Measurements from ENCODE around the gene CHDH.

CHDH gene, protein sequence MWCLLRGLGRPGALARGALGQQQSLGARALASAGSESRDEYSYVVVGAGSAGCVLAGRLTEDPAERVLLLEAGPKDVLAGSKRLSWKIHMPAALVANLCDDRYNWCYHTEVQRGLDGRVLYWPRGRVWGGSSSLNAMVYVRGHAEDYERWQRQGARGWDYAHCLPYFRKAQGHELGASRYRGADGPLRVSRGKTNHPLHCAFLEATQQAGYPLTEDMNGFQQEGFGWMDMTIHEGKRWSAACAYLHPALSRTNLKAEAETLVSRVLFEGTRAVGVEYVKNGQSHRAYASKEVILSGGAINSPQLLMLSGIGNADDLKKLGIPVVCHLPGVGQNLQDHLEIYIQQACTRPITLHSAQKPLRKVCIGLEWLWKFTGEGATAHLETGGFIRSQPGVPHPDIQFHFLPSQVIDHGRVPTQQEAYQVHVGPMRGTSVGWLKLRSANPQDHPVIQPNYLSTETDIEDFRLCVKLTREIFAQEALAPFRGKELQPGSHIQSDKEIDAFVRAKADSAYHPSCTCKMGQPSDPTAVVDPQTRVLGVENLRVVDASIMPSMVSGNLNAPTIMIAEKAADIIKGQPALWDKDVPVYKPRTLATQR

DNA sequence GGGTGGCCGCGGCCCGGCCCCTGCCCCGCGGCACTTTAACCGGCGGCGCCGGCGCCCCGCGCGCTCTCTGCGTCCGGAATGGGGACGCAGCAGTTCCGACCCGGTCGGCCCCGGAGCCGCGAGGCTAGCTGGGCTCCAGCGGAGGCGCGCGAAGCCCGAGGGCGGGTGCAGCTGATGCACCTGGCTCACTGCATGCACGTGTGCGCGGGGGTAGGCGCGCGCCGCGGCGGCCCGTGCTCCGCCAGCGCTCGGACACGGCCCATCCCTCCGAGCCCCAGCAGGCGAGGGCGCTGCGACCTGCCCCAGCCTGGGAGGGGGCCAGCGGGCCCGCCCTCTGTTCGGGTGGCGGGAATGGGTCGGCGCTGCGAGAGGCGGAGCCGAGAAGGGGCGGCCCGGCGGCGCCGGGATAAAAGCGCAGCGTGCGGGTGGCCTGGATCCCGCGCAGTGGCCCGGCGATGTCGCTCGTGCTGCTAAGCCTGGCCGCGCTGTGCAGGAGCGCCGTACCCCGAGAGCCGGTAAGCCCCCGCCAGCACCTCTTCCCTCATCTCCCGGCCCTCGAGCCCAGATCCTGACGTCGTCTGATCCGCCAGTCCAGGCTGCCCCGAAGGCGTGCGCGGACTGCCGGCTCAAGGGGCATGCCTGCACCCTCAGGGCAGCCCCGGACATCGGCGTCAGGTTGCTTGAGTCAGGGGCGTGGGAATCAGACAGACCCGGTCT lies at the start of gene CHDH, which contains the start of gene IL17RB:
Gene CHDH, minus strand, starts transcription at position 286 of the 717 bp plus-strand sequence. CDS start 22,411 bp downstream, outside the sequence.
Gene IL17RB, plus strand, starts transcription at position 435 of the 717 bp plus-strand sequence. Its CDS starts 21 bp downstream, at position 456.
- DNase-seq = peak; percentile 41

- DNase-seq = no peak
These were observed 46.0 kb upstream of the CHDH start for GRCh38 chr3:53892286-53892637.

DNA sequence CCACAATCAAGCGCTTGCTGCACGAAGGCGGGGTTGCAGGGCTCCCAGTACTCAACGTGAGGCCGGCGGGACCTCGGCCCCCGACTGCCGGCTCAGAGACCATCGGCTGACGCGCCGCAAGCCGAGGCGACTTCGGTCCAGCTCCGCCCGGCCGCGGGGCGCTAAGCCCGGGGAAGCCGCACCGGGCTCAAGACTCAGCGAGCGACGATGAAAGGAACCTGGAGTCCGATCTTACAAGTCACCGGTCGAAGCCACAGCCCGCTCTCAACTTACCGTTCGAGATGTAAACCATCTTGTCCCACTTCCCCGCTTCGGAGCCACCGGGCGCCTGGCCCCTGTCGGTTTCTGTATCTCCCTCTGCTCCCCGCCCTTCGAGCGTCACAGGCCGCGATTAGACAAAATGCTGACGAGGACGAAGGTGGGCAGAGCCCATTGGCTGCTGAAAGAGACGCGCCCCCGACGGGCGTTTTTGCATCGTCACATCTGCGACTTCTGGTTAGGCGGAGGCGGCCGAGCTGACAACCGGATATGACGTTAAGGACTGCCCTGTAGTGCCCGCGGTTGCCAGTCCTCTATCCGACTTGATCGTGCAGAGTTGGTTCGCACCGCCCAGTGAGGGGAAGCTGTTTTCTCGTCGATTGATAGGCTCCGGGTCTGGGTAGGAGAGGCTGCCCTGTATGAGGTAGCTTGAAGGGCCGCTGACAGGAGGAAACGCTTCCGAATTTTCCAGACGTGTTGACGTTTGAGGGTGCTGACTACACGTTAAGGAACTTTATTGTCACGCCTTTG lies 45.5 kb upstream of the CHDH start, which contains the start of gene SELENOK:
Gene SELENOK, minus strand, starts transcription at position 363 of the 789 bp plus-strand sequence.
- DNase-seq = peak; percentile 95

DNA sequence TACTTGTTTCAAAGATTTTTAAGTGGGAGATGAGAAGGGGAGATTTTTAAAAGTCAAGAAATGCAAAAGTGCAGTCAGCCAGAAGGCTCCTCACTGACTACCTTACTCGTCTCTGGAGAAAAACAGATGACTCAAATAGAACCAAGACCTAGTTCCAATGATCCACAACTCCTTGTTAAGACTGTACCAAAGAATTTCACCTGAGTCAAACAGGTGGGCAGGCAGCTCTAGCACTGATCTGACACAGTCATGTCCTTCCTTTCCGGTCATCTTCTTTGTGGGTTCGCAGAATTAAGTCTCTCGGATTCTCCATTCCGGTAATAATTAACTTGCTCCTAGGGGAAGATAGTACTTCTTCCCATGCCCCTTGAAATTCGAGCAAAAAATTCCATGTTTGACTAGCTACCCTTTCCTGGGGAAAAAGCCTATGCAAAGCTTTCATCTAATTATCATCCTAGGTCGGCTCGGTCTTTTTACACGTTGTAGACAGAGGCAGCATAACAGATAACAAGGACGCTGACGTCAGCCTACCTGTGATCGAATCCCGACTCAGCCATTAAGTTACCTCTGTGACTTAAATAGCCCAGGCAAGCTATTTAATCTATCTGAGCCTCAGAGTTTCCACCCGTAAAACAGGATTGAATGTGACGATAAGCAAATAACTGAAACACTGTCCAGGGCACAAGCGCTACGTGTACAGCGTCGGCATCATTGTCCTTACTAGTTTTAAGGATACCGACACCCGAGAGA lies 44.7 kb upstream of the CHDH start:
- peak; percentile 56 for DNase-seq

DNA sequence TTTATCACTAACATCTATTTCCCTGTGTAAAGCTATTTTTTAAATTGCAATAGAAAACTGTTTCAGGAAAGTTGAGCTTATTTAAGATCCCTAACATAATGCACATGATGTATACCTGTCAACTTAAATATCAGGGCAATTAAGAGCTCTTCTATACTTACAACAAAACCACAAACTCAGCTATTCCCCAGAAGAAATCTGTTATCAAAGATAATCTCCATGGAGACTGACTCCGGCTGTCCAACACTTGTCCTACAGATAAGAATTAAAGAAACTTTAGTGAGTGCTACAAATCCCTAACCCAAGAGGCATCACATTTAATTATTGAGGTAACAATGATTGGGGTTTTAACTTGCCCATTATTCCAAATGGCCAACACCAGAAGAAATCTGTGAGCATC lies 42.0 kb upstream of the CHDH start:
- no peak for DNase-seq

DNA sequence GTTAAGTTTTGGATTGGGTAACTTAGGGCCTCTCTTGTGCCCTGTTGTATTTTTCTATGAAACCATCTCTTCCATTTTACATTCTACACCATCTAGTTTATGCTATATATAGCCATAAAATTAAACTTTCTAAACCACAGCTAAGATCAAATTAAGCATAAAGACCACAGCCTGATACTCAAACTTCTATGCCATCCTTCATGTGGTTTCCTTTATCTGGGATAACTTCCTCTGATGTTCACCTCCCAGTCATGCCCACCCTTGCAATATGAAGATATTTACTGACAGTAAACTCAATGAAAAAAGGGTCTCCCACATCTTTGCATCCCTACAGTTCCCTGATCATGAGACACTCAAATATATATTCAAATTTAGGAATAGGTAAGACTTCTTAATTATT lies 41.2 kb upstream of the CHDH start:
- DNase-seq = no peak

DNA sequence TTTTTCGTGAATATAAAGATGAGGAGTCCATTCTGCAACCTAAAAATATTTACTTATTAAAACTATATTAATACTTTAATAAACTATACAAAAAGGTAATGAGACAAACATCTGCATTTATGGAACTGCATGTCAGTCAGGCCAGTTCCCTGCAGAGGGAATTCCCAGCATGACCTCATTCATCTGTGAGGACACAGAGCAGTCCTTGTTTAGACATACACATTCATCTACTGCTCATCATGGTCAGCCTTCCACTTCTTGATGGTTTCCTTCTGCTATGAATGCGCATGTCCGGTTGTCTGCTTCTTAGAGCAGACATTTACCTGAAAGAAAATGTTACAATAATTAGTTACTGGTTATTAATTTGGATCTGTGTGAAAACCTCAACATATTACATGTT lies 39.0 kb upstream of the CHDH start:
- no peak for DNase-seq

DNA sequence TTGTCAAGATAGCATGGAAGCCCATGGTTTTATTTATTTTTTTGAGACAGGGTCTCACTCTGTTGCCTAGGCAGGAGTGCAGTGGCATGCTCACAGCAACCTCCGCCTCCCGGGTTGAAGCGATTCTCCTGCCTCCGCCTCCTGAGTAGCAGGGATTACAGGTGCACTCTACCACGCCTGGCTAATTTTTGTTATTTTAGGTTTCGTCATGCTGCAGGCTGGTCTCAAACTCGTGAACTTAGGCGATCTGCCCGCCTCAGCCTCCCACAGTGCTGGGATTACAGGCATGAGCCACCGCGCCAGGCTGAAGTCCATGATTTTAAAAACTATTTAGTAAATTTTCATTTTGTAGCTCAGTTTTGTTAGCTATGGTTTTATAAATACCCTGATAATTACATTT lies 38.4 kb upstream of the CHDH start:
- DNase-seq = no peak

DNA sequence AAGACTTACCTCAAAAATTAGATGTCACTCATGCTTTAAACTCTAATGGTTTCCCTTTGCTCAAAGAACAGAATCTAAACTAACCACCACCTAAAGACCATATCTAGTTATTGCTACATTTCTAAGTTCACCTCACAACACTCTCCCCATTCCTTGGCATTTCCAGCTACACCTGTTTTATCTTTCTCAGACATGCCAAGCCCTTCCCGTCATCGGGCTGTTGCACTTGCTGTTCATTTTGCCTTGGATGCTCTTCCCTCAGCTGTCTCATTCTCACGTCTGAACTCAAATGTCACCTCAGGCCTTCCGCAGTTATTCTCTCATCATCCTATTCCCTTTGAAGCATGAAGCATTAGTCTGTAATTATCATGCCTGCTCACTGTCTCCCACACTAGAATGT lies 36.8 kb upstream of the CHDH start:
- no peak for DNase-seq

GRCh38 chr3:53881691-53882593 lies 35.7 kb upstream of the CHDH start, which contains the start of gene ACTR8:
Gene ACTR8 (minus strand): TSS chr3:53882152. CDS start chr3:53882101, 51 bp downstream.
- DNase-seq = peak; percentile 89

DNA sequence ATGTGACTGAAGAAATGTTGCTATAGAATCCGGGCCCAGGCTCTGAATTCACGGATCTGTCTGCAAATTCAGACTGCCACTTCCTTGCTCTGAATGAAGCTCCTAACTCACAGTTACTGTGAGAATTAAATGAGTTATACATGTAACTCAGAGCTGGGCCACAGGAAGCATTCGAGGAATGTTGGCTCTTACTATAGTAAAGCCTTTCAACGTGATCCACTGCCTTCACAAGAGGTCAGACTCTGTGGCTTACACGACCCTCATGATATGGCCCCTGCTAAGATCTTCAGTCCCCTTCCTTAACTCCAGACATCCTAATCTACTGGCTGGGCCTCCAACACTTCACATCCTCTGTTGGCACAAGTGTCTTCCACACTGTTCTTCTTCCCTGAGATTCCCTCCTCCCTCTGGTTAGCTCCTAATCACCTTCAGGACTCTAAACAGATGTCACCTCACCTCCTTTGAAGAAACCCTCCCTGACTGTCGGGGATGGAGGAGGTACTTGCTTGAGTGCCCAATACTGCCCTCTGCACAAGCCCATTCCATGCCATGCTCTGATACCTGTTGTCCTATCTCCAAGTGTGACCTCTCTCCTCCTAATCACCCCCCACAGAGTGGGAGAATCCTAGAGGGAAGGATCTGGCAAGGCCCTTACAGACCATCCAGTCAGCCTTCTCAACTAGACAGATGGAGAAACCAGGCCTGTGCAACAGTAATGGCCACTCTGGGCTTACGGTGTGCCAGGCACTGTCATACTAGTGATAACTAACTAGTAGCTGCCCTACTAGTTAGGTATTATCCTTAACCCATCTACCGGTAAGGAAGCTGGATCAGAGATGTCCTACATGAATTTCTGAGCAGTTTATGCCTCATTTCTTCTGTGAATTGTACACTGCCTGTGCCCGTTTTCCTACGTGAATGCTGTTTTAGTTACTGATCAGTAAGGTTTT lies 34.5 kb upstream of the CHDH start:
- DNase-seq = no peak

- no peak for DNase-seq
These were observed 19.7 kb upstream of the CHDH start for GRCh38 chr3:53865732-53866499.

GRCh38 chr3:53863145-53863544 lies 16.9 kb upstream of the CHDH start:
- DNase-seq = no peak

DNA sequence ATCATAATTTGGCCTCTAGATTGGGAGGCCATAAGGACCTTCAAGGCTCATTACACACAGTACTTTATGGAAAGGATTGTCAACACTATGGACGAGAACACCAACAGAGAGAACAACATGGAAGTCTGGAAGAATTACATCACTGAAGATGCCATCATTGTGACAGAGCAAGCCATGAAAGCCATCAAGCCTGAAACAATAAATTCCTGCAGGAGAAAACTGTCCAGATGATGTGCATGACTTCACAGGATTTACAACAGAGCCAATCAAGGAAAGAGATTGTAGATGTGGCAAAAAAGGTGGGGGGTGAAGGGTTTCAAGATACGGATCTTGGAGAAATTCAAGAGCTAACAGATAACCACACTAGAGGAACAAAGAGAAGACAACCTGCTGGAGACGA lies 16.0 kb upstream of the CHDH start:
- no peak for DNase-seq

GRCh38 chr3:53860196-53860595 lies 14.0 kb upstream of the CHDH start:
- DNase-seq = no peak

DNA sequence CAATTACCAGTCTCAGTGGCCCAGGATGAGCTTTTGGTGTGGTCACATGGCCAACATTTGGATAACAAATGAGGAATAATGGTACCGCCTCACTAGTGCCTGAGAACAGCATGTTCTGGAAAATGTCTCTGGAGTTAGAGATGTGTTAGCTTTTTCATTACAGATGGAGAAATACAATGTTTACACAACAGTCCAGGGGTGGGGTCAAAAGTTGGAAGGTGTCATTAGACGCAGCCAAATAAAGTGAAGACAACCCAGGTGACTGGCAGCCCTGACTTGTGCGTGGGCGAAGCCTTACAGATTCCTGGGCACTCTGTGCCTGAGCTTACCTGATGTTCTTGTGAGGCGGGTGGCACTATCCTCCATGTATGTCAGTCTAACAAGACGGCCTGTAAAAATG lies 13.0 kb upstream of the CHDH start:
- no peak for DNase-seq

DNA sequence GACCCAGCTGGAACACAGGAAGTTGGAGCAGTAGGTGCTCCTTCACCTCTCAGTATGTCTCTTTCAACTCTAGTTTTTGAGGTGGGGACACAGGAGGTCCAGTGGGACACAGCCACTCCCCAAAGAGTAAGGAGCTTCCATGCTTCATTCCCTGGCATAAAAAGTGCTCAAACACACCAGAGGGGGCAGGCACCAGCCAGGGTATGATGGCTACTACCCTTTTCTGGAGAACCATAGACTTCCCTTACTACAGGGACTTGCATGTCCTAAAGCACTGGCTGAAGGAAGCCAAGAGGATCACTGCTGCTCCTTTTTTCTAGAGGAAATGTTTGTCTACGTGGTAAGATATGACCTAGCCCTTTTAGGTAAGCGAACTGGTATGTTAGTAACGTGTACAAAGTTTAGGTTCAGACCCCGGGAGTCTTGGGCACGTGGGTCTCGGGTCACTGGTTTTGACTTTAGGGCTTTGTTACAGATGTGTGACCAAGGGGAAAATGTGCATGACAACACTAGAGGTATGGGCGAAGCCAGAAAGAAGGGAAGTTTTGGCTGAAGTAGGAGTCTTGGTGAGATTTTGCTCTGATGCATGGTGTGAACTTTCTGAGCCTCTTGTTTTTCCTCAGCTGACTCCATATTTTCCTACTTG lies 12.0 kb upstream of the CHDH start:
- no peak for DNase-seq

DNA sequence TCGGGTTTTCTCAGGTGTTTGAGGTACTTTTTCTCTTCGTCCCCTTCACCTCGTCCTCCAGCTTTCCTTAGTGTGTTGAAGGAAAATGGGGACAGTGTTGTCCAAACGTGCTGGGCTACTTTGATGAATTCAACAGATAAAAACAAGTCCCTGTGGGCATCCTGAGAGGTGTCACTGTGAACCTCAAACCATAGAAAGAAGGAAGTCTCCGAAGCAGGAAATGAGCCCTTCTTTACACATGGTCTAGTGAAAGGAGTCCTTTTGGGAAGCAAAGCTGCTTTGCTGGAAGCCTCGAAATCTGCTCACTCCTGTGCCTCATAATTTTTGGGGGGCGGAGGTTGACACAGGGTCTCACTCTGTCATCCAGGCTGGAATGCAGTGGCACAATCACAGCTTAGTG lies 10.7 kb upstream of the CHDH start:
- no peak for DNase-seq

All from stimulated activated CD8-positive, alpha-beta memory T cell treated with anti-CD3 and anti-CD28 coated beads, Interleukin-4, amount 100 ng/mL, for 48 hours (primary cell).